ENCODE data around the gene ABR.

- TF ChIP-seq ZFX (IDR thresholded peaks at IDR 0.05; ENCODE audit: borderline replicate concordance) (no peak), CTCF (IDR thresholded peaks at IDR 0.05) (no peak)
Observed at GRCh38 chr17:1069847-1070246, 109.9 kb downstream of the ABR start.

Measured in 22Rv1 (cell line).